Measurements from ENCODE around the gene NMT1.

Gene NMT1

GRCh38 chr17:45149037-45149668 lies 88.0 kb downstream of the NMT1 start:
- peak in 54 of 56 donors; percentile 32 to 85 (median 71) for DNase-seq

GRCh38 chr17:45149669-45150664 lies 88.8 kb downstream of the NMT1 start:
- peak in 38 of 56 donors; percentile 17 to 79 (median 61) for DNase-seq

- DNase-seq = no peak
Observed at GRCh38 chr17:45150911-45151809, 90.0 kb downstream of the NMT1 start.

GRCh38 chr17:45155029-45155428 lies 93.9 kb downstream of the NMT1 start:
- DNase-seq = no peak

GRCh38 chr17:45155483-45155882 lies 94.4 kb downstream of the NMT1 start:
- no peak for DNase-seq

GRCh38 chr17:45156242-45156641 lies 95.1 kb downstream of the NMT1 start:
- no peak for DNase-seq

All from amygdala (tissue), 56 donors.